ENCODE data around the gene SFSWAP.

DNA sequence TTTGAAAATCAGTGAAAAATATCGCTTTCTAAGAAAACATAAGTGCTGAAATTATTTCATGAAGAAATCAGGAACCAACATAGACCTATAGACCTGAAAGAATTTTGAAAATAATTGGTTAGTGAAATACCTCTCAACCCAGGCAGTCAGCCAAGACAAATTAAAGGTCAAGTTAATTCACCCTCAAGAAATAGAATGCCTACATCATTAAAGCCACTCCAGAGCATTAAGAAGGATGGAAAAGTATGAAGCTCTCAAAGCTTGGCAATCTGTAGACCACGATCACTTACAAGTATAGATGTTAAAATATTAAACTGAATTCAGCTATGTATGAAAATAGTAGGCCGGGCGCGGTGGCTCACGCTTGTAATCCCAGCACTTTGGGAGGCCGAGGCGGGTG, 48.3 kb downstream of the SFSWAP start:
- TF ChIP-seq, protein P1, sequence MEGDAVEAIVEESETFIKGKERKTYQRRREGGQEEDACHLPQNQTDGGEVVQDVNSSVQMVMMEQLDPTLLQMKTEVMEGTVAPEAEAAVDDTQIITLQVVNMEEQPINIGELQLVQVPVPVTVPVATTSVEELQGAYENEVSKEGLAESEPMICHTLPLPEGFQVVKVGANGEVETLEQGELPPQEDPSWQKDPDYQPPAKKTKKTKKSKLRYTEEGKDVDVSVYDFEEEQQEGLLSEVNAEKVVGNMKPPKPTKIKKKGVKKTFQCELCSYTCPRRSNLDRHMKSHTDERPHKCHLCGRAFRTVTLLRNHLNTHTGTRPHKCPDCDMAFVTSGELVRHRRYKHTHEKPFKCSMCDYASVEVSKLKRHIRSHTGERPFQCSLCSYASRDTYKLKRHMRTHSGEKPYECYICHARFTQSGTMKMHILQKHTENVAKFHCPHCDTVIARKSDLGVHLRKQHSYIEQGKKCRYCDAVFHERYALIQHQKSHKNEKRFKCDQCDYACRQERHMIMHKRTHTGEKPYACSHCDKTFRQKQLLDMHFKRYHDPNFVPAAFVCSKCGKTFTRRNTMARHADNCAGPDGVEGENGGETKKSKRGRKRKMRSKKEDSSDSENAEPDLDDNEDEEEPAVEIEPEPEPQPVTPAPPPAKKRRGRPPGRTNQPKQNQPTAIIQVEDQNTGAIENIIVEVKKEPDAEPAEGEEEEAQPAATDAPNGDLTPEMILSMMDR (IDR thresholded peaks at IDR 0.05), result no peak
- TF ChIP-seq POLR2A (IDR thresholded peaks at IDR 0.05), result no peak

Data from adrenal gland (tissue), 5 donors.